Liver (tissue), 9 donors: ENCODE measurements around the gene MUC2. TPM values are rescaled to one million over a fixed set of nuclear protein-coding genes. Genes with fewer than 3 reads are reported as not detected.

ENCODE experiments used
- DNase-seq: peaks from one replicate; pipeline ENCODE4 v3.0.0-alpha.2; 2017; ENCODE audit warnings: low spot score
- H3K27ac ChIP-seq, 2 donors: one replicate each; pipeline ENCODE4 v1.7.0; 2013; ENCODE audit warnings: inconsistent platforms in 2 of 2, low read length in 2 of 2, control low read depth in 1 of 2, low read depth in 1 of 2, mild to moderate bottlenecking in 1 of 2
- H3K27me3 ChIP-seq, 4 donors: one replicate each; pipeline versions ENCODE4 v1.6.1 to v1.7.0; 2013; ENCODE audit warnings: low read length in 3 of 4, inconsistent platforms in 1 of 4, mild to moderate bottlenecking in 1 of 4, moderate library complexity in 1 of 4; ENCODE audit not compliant: control insufficient read depth in 4 of 4, insufficient read depth in 4 of 4
- H3K36me3 ChIP-seq, 4 donors: one replicate each; pipeline versions ENCODE4 v1.6.1 to v1.7.0; 2013; ENCODE audit warnings: low read length in 3 of 4, mild to moderate bottlenecking in 3 of 4, low read depth in 1 of 4, moderate library complexity in 1 of 4; ENCODE audit not compliant: control insufficient read depth in 4 of 4, insufficient read depth in 3 of 4
- H3K4me1 ChIP-seq, 4 donors: one replicate each; pipeline versions ENCODE4 v1.6.1 to v1.7.0; 2013; ENCODE audit warnings: low read length in 3 of 4, mild to moderate bottlenecking in 3 of 4, moderate library complexity in 1 of 4; ENCODE audit not compliant: control insufficient read depth in 4 of 4, insufficient read depth in 4 of 4
- H3K4me3 ChIP-seq, 3 donors: one replicate each; pipeline versions ENCODE4 v1.6.1 to v1.7.0; 2013; ENCODE audit warnings: low read length in 3 of 3, control low read depth in 1 of 3, low read depth in 1 of 3, mild to moderate bottlenecking in 1 of 3
- H3K9ac ChIP-seq, 2 donors: one replicate each; pipeline ENCODE4 v1.7.0; 2013; ENCODE audit warnings: low read length in 2 of 2, mild to moderate bottlenecking in 2 of 2, moderate library complexity in 2 of 2, control low read depth in 1 of 2, low read depth in 1 of 2
- H3K9me3 ChIP-seq, 4 donors: one replicate each; pipeline versions ENCODE4 v1.6.1 to v1.7.0; 2013; ENCODE audit warnings: low read length in 3 of 4; ENCODE audit not compliant: control insufficient read depth in 4 of 4
- ATF3 ChIP-seq: IDR thresholded peaks from 2 replicates; pipeline ENCODE4 v1.6.1; 2016; ENCODE audit warnings: antibody characterized with exemption
- CTCF ChIP-seq: fragments of 150-350 bp; IDR thresholded peaks from 2 replicates; pipeline ENCODE4 v1.5.1; 2017; ENCODE audit warnings: improper control_type of control experiment, low read depth, low read length; ENCODE audit not compliant: missing input control
- FOXA1 ChIP-seq: IDR thresholded peaks from 2 replicates; pipeline ENCODE4 v1.6.1; 2016; ENCODE audit warnings: antibody characterized with exemption
- FOXA2 ChIP-seq: IDR thresholded peaks from 2 replicates; pipeline ENCODE4 v1.6.1; 2016; ENCODE audit warnings: antibody characterized with exemption
- GABPA ChIP-seq, 2 donors: IDR thresholded peaks in 1 of 2; conservative IDR thresholded peaks in 1 of 2; 2 replicates each; pipeline ENCODE4 v1.6.1; 2016; ENCODE audit warnings: antibody characterized with exemption in 2 of 2, mild to moderate bottlenecking in 1 of 2, moderate library complexity in 1 of 2
- HNF4A ChIP-seq, 2 donors: conservative IDR thresholded peaks; 2 replicates each; pipeline ENCODE4 v1.6.1; 2016; ENCODE audit warnings: antibody characterized with exemption in 2 of 2, mild to moderate bottlenecking in 2 of 2
- HNF4G ChIP-seq: IDR thresholded peaks from 2 replicates; pipeline ENCODE4 v1.6.1; 2016; ENCODE audit warnings: antibody characterized with exemption
- JUND ChIP-seq, 2 donors: IDR thresholded peaks; 2 replicates each; pipeline ENCODE4 v1.6.1; 2016; ENCODE audit warnings: antibody characterized with exemption in 2 of 2
- MAX ChIP-seq: IDR thresholded peaks from 2 replicates; pipeline ENCODE4 v1.6.1; 2016; ENCODE audit warnings: antibody characterized with exemption
- NR2F2 ChIP-seq: IDR thresholded peaks from 2 replicates; pipeline ENCODE4 v1.6.1; 2016; ENCODE audit warnings: antibody characterized with exemption
- RAD21 ChIP-seq, 2 donors: IDR thresholded peaks; 2 replicates each; pipeline ENCODE4 v1.6.1; 2016; ENCODE audit warnings: antibody characterized with exemption in 2 of 2, mild to moderate bottlenecking in 2 of 2
- REST ChIP-seq: IDR thresholded peaks from 2 replicates; pipeline ENCODE4 v1.6.1; 2016; ENCODE audit warnings: antibody characterized with exemption, mild to moderate bottlenecking
- RXRA ChIP-seq, 2 donors: IDR thresholded peaks; 2 replicates each; pipeline ENCODE4 v1.6.1; 2017 to 2018; ENCODE audit warnings: antibody characterized with exemption in 2 of 2, mild to moderate bottlenecking in 1 of 2
- SP1 ChIP-seq: IDR thresholded peaks from 2 replicates; pipeline ENCODE4 v1.6.1; 2018; ENCODE audit warnings: antibody characterized with exemption, mild to moderate bottlenecking
- TAF1 ChIP-seq: conservative IDR thresholded peaks from 2 replicates; pipeline ENCODE4 v1.6.1; 2016; ENCODE audit warnings: antibody characterized with exemption, mild to moderate bottlenecking
- YY1 ChIP-seq: IDR thresholded peaks from 2 replicates; pipeline ENCODE4 v1.6.1; 2016; ENCODE audit warnings: antibody characterized with exemption, mild to moderate bottlenecking
- ZBTB33 ChIP-seq: IDR thresholded peaks from 2 replicates; pipeline ENCODE4 v1.6.1; 2016; ENCODE audit warnings: antibody characterized with exemption
- WGBS: extraction: QIAGEN DNeasy Blood & Tissue Kit; methylation state at CpG from one replicate; pipeline ENCODE4 v1.1.7; 2013; 5-methylcytosine and 5-hydroxymethylcytosine counted together
- polyA plus RNA-seq, 2 donors: library from polyadenylated mRNA; stranded (reverse) in 1 of 2; unstranded in 1 of 2; fragments of 200-250 nt in 1 of 2; fragments of >200 nt in 1 of 2; fragmentation: Nextera tagmentation in 1 of 2; extraction: Ambion mirVana in 1 of 2; gene quantifications; one replicate each; pipeline versions ENCODE4 v1.2.1 to v1.2.3, GENCODE V29; 2013 to 2015
- total RNA-seq, 2 donors: library from RNA; depleted of rRNA; stranded (reverse); fragments of >200 nt; gene quantifications; one replicate each; pipeline ENCODE4 v1.2.3, GENCODE V29; 2014
- donor health status: healthy.
- donor health status: healthy.
- donor health status: healthy.
- donor health status: healthy.
- donor health status: healthy.

MUC2 gene
- total and polyA plus RNA-seq, 4 donors: under 0.01 TPM; not detected in 3

- WGBS: 74% methylated on average over 1 of the region's 1 CpG
- H3K27ac ChIP-seq: no peak overlapping the region
- H3K9ac ChIP-seq: no peak overlapping the region
- H3K4me1 ChIP-seq: no peaks in the 10 kb centered on the region
- no peaks in the 10 kb centered on the region for H3K9me3 ChIP-seq
- TF ChIP-seq RAD21 (IDR thresholded peaks at IDR 0.05) (no peak), FOXA2 (no peak), SP1 (no peak), MAX (no peak), RXRA (IDR thresholded peaks at IDR 0.05) (no peak), YY1 (no peak), FOXA1 (no peak), ZBTB33 (no peak), JUND (IDR thresholded peaks at IDR 0.05) (no peak), NR2F2 (no peak), HNF4A (conservative IDR thresholded peaks at IDR 0.05) (no peak), CTCF (no peak), GABPA (IDR thresholded peaks at IDR 0.05 in 1 of 2, conservative IDR thresholded peaks at IDR 0.05 in 1 of 2) (no peak), HNF4G (no peak), TAF1 (no peak), ATF3 (no peak), REST (no peak)
- no peak for DNase-seq
- no peaks in the 10 kb centered on the region for H3K27me3 ChIP-seq
- H3K36me3 ChIP-seq: no peaks in the 10 kb centered on the region
- H3K4me3 ChIP-seq: no peak overlapping the region
Measured at GRCh38 chr11:1123970-1124369, 49.3 kb downstream of the MUC2 start.

Other genes with a start within 250 kb of the MUC2 start
- gene CRACR2B, start 247.0 kb upstream of the MUC2 start, total RNA-seq: 1 to 10 TPM in 1 of 2 donors, under 1 TPM in 1; 0.14 to 2.8 TPM
- gene CRACR2B, start 247.0 kb upstream of the MUC2 start, polyA plus RNA-seq: 1 to 10 TPM; 1.6 to 2.9 TPM
- gene CD151, start 241.9 kb upstream of the MUC2 start, total RNA-seq: 100 to 1,000 TPM in 1 of 2 donors, 10 to 100 TPM in 1; 31.6 to 127 TPM
- gene CD151, start 241.9 kb upstream of the MUC2 start, polyA plus RNA-seq: 100 to 1,000 TPM; 121 to 264 TPM
- gene POLR2L, start 232.3 kb upstream of the MUC2 start, total RNA-seq: 10 to 100 TPM; 28.1 to 60.4 TPM
- gene POLR2L, start 232.3 kb upstream of the MUC2 start, polyA plus RNA-seq: 100 to 1,000 TPM; 152 to 230 TPM
- 10 to 100 TPM; 25.2 to 35.6 TPM for gene TSPAN4, start 232.0 kb upstream of the MUC2 start, total RNA-seq
- gene TSPAN4, start 232.0 kb upstream of the MUC2 start, polyA plus RNA-seq: 10 to 100 TPM; 16.5 to 38.1 TPM
- gene CHID1, start 164.1 kb upstream of the MUC2 start, total RNA-seq: 10 to 100 TPM; 39.5 to 67.1 TPM
- 10 to 100 TPM; 51.1 to 68.8 TPM for gene CHID1, start 164.1 kb upstream of the MUC2 start, polyA plus RNA-seq
- gene AP2A2, start 149.0 kb upstream of the MUC2 start, total RNA-seq: 10 to 100 TPM; 20.5 to 39.7 TPM
- gene AP2A2, start 149.0 kb upstream of the MUC2 start, polyA plus RNA-seq: 10 to 100 TPM; 22.0 to 25.5 TPM
- under 1 TPM; 0.05 to 0.25 TPM for gene MUC6, start 38.2 kb upstream of the MUC2 start, total RNA-seq
- gene MUC6, start 38.2 kb upstream of the MUC2 start, polyA plus RNA-seq: under 1 TPM; 0.12 to 0.54 TPM
- not detected for gene MUC5AC, start 83.1 kb downstream of the MUC2 start, total RNA-seq
- gene MUC5AC, start 83.1 kb downstream of the MUC2 start, polyA plus RNA-seq: not detected
- under 1 TPM in 1 of 2 donors, not detected in 1; 0.50 TPM for gene MUC5B, start 148.2 kb downstream of the MUC2 start, total RNA-seq
- under 1 TPM; 0.17 to 0.95 TPM for gene MUC5B, start 148.2 kb downstream of the MUC2 start, polyA plus RNA-seq
- 10 to 100 TPM; 27.5 to 73.5 TPM for gene TOLLIP, start 234.8 kb downstream of the MUC2 start, total RNA-seq
- 100 to 1,000 TPM in 1 of 2 donors, 10 to 100 TPM in 1; 72.4 to 102 TPM for gene TOLLIP, start 234.8 kb downstream of the MUC2 start, polyA plus RNA-seq